HG02798 (cell line): Measurements from ENCODE around the gene SBF2.
"Not testable (repeated sequence)": the region's sequence is repeated elsewhere in the genome, so short reads cannot be mapped to it uniquely, and the experiment has no call there.

Experiments
- ATAC-seq: cut with Tn5 transposase; IDR thresholded peaks from one replicate; pipeline ENCODE4 v1.9.1; 2021; ENCODE audit warnings: mild to moderate bottlenecking; ENCODE audit not compliant: unreplicated experiment, poor library complexity

The SBF2 gene

GRCh38 chr11:10080138-10080537 lies 213.9 kb downstream of the SBF2 start:
- ATAC-seq: no peak

- ATAC-seq: peak; percentile 76
These were observed 217.4 kb downstream of the SBF2 start for GRCh38 chr11:10076458-10077141.

- ATAC-seq: no peak
These were observed 218.9 kb downstream of the SBF2 start for GRCh38 chr11:10075141-10075540.

GRCh38 chr11:10072841-10073240 lies 221.2 kb downstream of the SBF2 start:
- no peak for ATAC-seq

- ATAC-seq: no peak
These were observed 221.9 kb downstream of the SBF2 start for GRCh38 chr11:10072142-10072541.

- ATAC-seq: no peak
These were observed 226.3 kb downstream of the SBF2 start for GRCh38 chr11:10067629-10068300.

GRCh38 chr11:10066441-10066840 lies 227.6 kb downstream of the SBF2 start:
- ATAC-seq: no peak

GRCh38 chr11:10064828-10065227 lies 229.2 kb downstream of the SBF2 start:
- ATAC-seq: no peak

GRCh38 chr11:10058356-10058755 lies 235.7 kb downstream of the SBF2 start:
- ATAC-seq: no peak

- no peak for ATAC-seq
These were observed 242.0 kb downstream of the SBF2 start for GRCh38 chr11:10051868-10052586.

GRCh38 chr11:10050561-10050960 lies 243.5 kb downstream of the SBF2 start:
- ATAC-seq: no peak

GRCh38 chr11:10049756-10050155 lies 244.3 kb downstream of the SBF2 start:
- ATAC-seq: no peak

GRCh38 chr11:10048350-10048749 lies 245.7 kb downstream of the SBF2 start:
- no peak for ATAC-seq

GRCh38 chr11:10044618-10045017 lies 249.4 kb downstream of the SBF2 start:
- ATAC-seq: no peak

GRCh38 chr11:10042699-10043098 lies 251.3 kb downstream of the SBF2 start:
- ATAC-seq: no peak

GRCh38 chr11:10041748-10042446 lies 252.1 kb downstream of the SBF2 start:
- ATAC-seq: no peak

- ATAC-seq: no peak
These were observed 252.7 kb downstream of the SBF2 start for GRCh38 chr11:10041332-10041731.

GRCh38 chr11:10038521-10039302 lies 255.3 kb downstream of the SBF2 start:
- ATAC-seq: no peak

- not testable (repeated sequence) for ATAC-seq
These were observed 258.1 kb downstream of the SBF2 start for GRCh38 chr11:10035932-10036331.

GRCh38 chr11:10032935-10033334 lies 261.1 kb downstream of the SBF2 start:
- no peak for ATAC-seq
